Activated CD4-positive, alpha-beta T cell treated with anti-CD3 and anti-CD28 coated beads, Interleukin-2, amount 50 U/mL, for 1 hour (primary cell): ENCODE results near the gene ARHGAP15.

Source experiments
- DNase-seq: peaks from one replicate; pipeline ENCODE4 v3.0.0-alpha.2; 2020

The ARHGAP15 gene

GRCh38 chr2:143674051-143674450, 544.8 kb downstream of the ARHGAP15 start:
- DNase-seq, result no peak

- DNase-seq, result no peak
These were observed 545.8 kb downstream of the ARHGAP15 start for GRCh38 chr2:143675021-143675420.

GRCh38 chr2:143679617-143680016, 550.4 kb downstream of the ARHGAP15 start:
- no peak for DNase-seq

- DNase-seq, result no peak
These were observed 551.7 kb downstream of the ARHGAP15 start for GRCh38 chr2:143680885-143681405.

- DNase-seq, result no peak
These were observed 553.3 kb downstream of the ARHGAP15 start for GRCh38 chr2:143682436-143683055.

GRCh38 chr2:143683977-143684376, 554.8 kb downstream of the ARHGAP15 start:
- no peak for DNase-seq

GRCh38 chr2:143684551-143685320, 555.5 kb downstream of the ARHGAP15 start:
- DNase-seq, result no peak

GRCh38 chr2:143685421-143686078, 556.3 kb downstream of the ARHGAP15 start:
- DNase-seq, result no peak

- DNase-seq, result no peak
These were observed 557.5 kb downstream of the ARHGAP15 start for GRCh38 chr2:143686585-143687164.

GRCh38 chr2:143688248-143688647, 559.0 kb downstream of the ARHGAP15 start:
- DNase-seq, result no peak

- DNase-seq, result no peak
These were observed 559.6 kb downstream of the ARHGAP15 start for GRCh38 chr2:143688815-143689214.

- no peak for DNase-seq
These were observed 560.3 kb downstream of the ARHGAP15 start for GRCh38 chr2:143689541-143689940.

GRCh38 chr2:143690235-143690634, 561.0 kb downstream of the ARHGAP15 start:
- no peak for DNase-seq

GRCh38 chr2:143691121-143691520, 561.9 kb downstream of the ARHGAP15 start:
- DNase-seq, result no peak

- DNase-seq, result no peak
These were observed 562.9 kb downstream of the ARHGAP15 start for GRCh38 chr2:143692162-143692561.

GRCh38 chr2:143692967-143693366, 563.7 kb downstream of the ARHGAP15 start:
- DNase-seq, result no peak

GRCh38 chr2:143694335-143694734, 565.1 kb downstream of the ARHGAP15 start:
- DNase-seq, result no peak

GRCh38 chr2:143696651-143697050, 567.4 kb downstream of the ARHGAP15 start:
- DNase-seq, result no peak

- no peak for DNase-seq
These were observed 568.5 kb downstream of the ARHGAP15 start for GRCh38 chr2:143697744-143698143.

GRCh38 chr2:143698352-143698751, 569.1 kb downstream of the ARHGAP15 start:
- no peak for DNase-seq

GRCh38 chr2:143698888-143699570, 569.8 kb downstream of the ARHGAP15 start:
- DNase-seq, result no peak

- no peak for DNase-seq
These were observed 571.6 kb downstream of the ARHGAP15 start for GRCh38 chr2:143700865-143701264.

- no peak for DNase-seq
These were observed 572.6 kb downstream of the ARHGAP15 start for GRCh38 chr2:143701785-143702184.
